SK-N-SH (cell line): ENCODE measurements around the gene DOK3. TPM values are rescaled to one million over a fixed set of nuclear protein-coding genes. Genes with fewer than 3 reads are reported as not detected.

Experiments
- CTCF ChIA-PET: fragments of 300-600, 350-600 bp; formaldehyde crosslinking; extraction: SDS; loops from one replicate; lab custom pipeline; 2021; lab: Yijun Ruan, JAX
- POLR2A ChIA-PET: fragments of 350-600 bp; sonication (Branson Sonifier 250); formaldehyde crosslinking; extraction: SDS; loops from one replicate; lab custom pipeline; 2020; ENCODE audit warnings: antibody characterized with exemption, inconsistent platforms; lab: Yijun Ruan, JAX
- DNase-seq: peaks from one replicate; pipeline ENCODE4 v3.0.0; 2012
- H2AFZ ChIP-seq: fragments of 200-600 bp; sonication (generic); 2 replicates; pipeline ENCODE4 v1.8.1; 2016; ENCODE audit warnings: antibody characterized with exemption, mild to moderate bottlenecking, low read depth
- H3F3A ChIP-seq: fragments of 200-600 bp; sonication (generic); replicated peaks from 2 replicates; pipeline ENCODE3; 2016; ENCODE audit warnings: antibody characterized with exemption, mild to moderate bottlenecking; ENCODE audit not compliant: insufficient read depth
- H3K27ac ChIP-seq, 2 experiments: fragments of 200-500 bp in 1 of 2; fragments of 200-600 bp in 1 of 2; sonication (Bioruptor generic) in 1 of 2; sonication (generic), shearing (Covaris generic) in 1 of 2; 2 replicates each; pipeline versions ENCODE4 v1.5.1 to v1.6.1; 2014 to 2016; ENCODE audit warnings: low read depth in 2 of 2, inconsistent platforms in 1 of 2, low read length in 1 of 2, mild to moderate bottlenecking in 1 of 2, mixed read lengths in 1 of 2
- H3K27me3 ChIP-seq: fragments of 200-600 bp; sonication (generic), shearing (Covaris generic); 2 replicates; pipeline ENCODE4 v1.6.1; 2016; ENCODE audit warnings: mixed run types; ENCODE audit not compliant: insufficient read depth
- H3K36me3 ChIP-seq, 2 experiments: fragments of 200-500 bp in 1 of 2; fragments of 200-600 bp in 1 of 2; sonication (Bioruptor generic) in 1 of 2; sonication (generic) in 1 of 2; replicated peaks in 1 of 2; 2 replicates each; pipeline versions ENCODE3 to v1.5.1; 2014 to 2016; ENCODE audit warnings: low read length in 1 of 2, mild to moderate bottlenecking in 1 of 2; ENCODE audit not compliant: insufficient read depth in 2 of 2, control insufficient read depth in 1 of 2
- H3K4me1 ChIP-seq, 2 experiments: fragments of 200-500 bp in 1 of 2; fragments of 200-600 bp in 1 of 2; sonication (Bioruptor generic) in 1 of 2; sonication (generic), shearing (Covaris generic) in 1 of 2; 2 replicates each; pipeline versions ENCODE4 v1.5.1 to v1.6.1; 2014 to 2016; ENCODE audit warnings: low read depth in 1 of 2, low read length in 1 of 2, mixed run types in 1 of 2; ENCODE audit not compliant: insufficient read depth in 2 of 2, control insufficient read depth in 1 of 2
- H3K4me2 ChIP-seq: fragments of 200-600 bp; sonication (generic), shearing (Covaris generic); 2 replicates; pipeline ENCODE4 v1.6.1; 2017; ENCODE audit warnings: mixed run types
- H3K4me3 ChIP-seq, 2 experiments: fragments of 200-500 bp in 1 of 2; fragments of 200-600 bp in 1 of 2; sonication (Bioruptor generic) in 1 of 2; sonication (generic), shearing (Covaris generic) in 1 of 2; 2 replicates each; pipeline versions ENCODE4 v1.5.1 to v1.8.1; 2014 to 2016; ENCODE audit warnings: low read depth in 2 of 2, inconsistent platforms in 1 of 2, low read length in 1 of 2, mild to moderate bottlenecking in 1 of 2, mixed read lengths in 1 of 2, moderate library complexity in 1 of 2
- H3K79me2 ChIP-seq: fragments of 200-600 bp; sonication (generic); 2 replicates; pipeline ENCODE4 v1.8.1; 2017; ENCODE audit warnings: mild to moderate bottlenecking; ENCODE audit not compliant: insufficient read depth
- H3K9ac ChIP-seq: fragments of 200-600 bp; sonication (generic); 2 replicates; pipeline ENCODE4 v1.6.1; 2017; ENCODE audit warnings: mixed run types
- H3K9me2 ChIP-seq: fragments of 200-600 bp; sonication (generic); 2 replicates; pipeline ENCODE4 v1.6.1; 2017; ENCODE audit warnings: mixed run types
- H3K9me3 ChIP-seq: fragments of 200-600 bp; sonication (generic); 2 replicates; pipeline ENCODE4 v1.6.1; 2017; ENCODE audit warnings: mixed run types, mild to moderate bottlenecking, moderate library complexity
- H4K20me1 ChIP-seq: fragments of 200-600 bp; sonication (generic); 2 replicates; pipeline ENCODE4 v1.6.1; 2017; ENCODE audit warnings: mild to moderate bottlenecking, mixed run types; ENCODE audit not compliant: insufficient read depth
- EP300 ChIP-seq, 2 experiments: IDR thresholded peaks; 2 replicates each; pipeline versions ENCODE4 v1.4.0 to v1.6.1; 2012; ENCODE audit warnings: borderline replicate concordance in 1 of 2, low read depth in 1 of 2, low read length in 1 of 2
- FOSL2 ChIP-seq: IDR thresholded peaks from 2 replicates; pipeline ENCODE4 v1.4.0; 2012; ENCODE audit warnings: low read depth, mild to moderate bottlenecking, moderate library complexity, borderline replicate concordance
- FOXJ3 ChIP-seq: sonication (generic); formaldehyde crosslinking; IDR thresholded peaks from 2 replicates; pipeline ENCODE4 v1.5.1; 2020; ENCODE audit warnings: mild to moderate bottlenecking, missing genetic modification reagents
- FOXM1 ChIP-seq: IDR thresholded peaks from 2 replicates; pipeline ENCODE4 v1.4.0; 2012; ENCODE audit warnings: low read depth, mild to moderate bottlenecking
- MXI1 ChIP-seq: IDR thresholded peaks from 2 replicates; pipeline ENCODE4 v1.6.1; 2012; ENCODE audit warnings: mild to moderate bottlenecking, low read depth, low read length, improper control_type of control experiment
- NFIC ChIP-seq: IDR thresholded peaks from 2 replicates; pipeline ENCODE4 v1.4.0; 2012; ENCODE audit warnings: borderline replicate concordance
- NRF1 ChIP-seq: IDR thresholded peaks from 2 replicates; pipeline ENCODE4 v1.6.1; 2012; ENCODE audit warnings: low read depth, mild to moderate bottlenecking, low read length
- POLR2AphosphoS5 ChIP-seq: IDR thresholded peaks from 2 replicates; pipeline ENCODE4 v1.6.1; 2012; ENCODE audit warnings: low read depth, low read length
- RFX5 ChIP-seq: IDR thresholded peaks from 2 replicates; pipeline ENCODE4 v1.6.1; 2012; ENCODE audit warnings: mild to moderate bottlenecking, improper control_type of control experiment, low read length
- SIN3A ChIP-seq: IDR thresholded peaks from 2 replicates; pipeline ENCODE4 v1.6.1; 2012; ENCODE audit warnings: low read depth, mild to moderate bottlenecking, low read length, moderate library complexity, borderline replicate concordance
- TAF1 ChIP-seq: IDR thresholded peaks from 2 replicates; pipeline ENCODE4 v1.6.1; 2012; ENCODE audit warnings: low read depth, mild to moderate bottlenecking, low read length, moderate library complexity, borderline replicate concordance
- TCF12 ChIP-seq: IDR thresholded peaks from 2 replicates; pipeline ENCODE4 v1.4.0; 2012
- TEAD4 ChIP-seq: IDR thresholded peaks from 2 replicates; pipeline ENCODE4 v1.4.0; 2012; ENCODE audit warnings: mild to moderate bottlenecking, borderline replicate concordance; ENCODE audit not compliant: insufficient read depth
- WGBS: methylation state at CpG from one replicate; pipeline ENCODE4 v1.1.6; 2017; ENCODE audit warnings: low lambda C conversion rate; 5-methylcytosine and 5-hydroxymethylcytosine counted together
- polyA plus RNA-seq, 3 experiments: library from polyadenylated mRNA; depleted of rRNA; stranded (reverse); fragments of >200 nt; gene quantifications; 2 replicates each; pipeline ENCODE4 v1.2.3, GENCODE V29; 2012
- TF ChIP-seq, protein P1 (sequence below): IDR thresholded peaks from 2 replicates; pipeline ENCODE4 v1.6.1; 2012; ENCODE audit warnings: mild to moderate bottlenecking, low read depth, low read length, moderate library complexity
- TF ChIP-seq, protein P2 (sequence below): fragments of 150-350 bp; IDR thresholded peaks from 2 replicates; pipeline ENCODE4 v1.6.1; 2017; ENCODE audit warnings: antibody characterized with exemption, low read length, low read depth, borderline replicate concordance
- TF ChIP-seq, protein P3 (sequence below): IDR thresholded peaks from 2 replicates; pipeline ENCODE4 v1.4.0; 2012; ENCODE audit warnings: low read depth, borderline replicate concordance
- TF ChIP-seq, protein P4 (sequence below): IDR thresholded peaks from 2 replicates; pipeline ENCODE4; 2012
- TF ChIP-seq, protein P5 (sequence below): IDR thresholded peaks from 2 replicates; pipeline ENCODE4 v1.4.0; 2012; ENCODE audit warnings: low read depth

Gene DOK3
- polyA plus RNA-seq, 1 of the 3 experiments (the other 2 are of a cell fraction) = 2.2 TPM

DNA sequence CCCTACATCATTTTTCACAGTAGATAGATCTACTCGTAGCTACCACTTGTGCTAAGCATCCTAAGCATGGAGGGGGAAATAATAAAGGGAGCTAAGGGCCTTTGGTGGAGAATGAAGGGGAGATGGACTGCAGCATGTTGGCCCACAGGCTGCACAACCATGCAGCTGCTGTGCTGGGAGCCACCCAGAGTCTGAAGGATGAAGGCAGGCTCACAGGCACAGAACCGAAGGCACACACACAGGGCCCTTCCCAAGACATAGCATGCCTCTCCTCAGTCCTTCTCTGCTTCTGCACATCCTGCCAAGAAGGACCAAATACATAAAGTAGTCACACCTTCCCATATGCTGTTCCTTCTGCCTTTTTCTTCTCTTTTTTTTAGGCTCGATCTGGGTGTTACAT, 38.1 kb upstream of the DOK3 start (continued):
- TF ChIP-seq, protein P1, sequence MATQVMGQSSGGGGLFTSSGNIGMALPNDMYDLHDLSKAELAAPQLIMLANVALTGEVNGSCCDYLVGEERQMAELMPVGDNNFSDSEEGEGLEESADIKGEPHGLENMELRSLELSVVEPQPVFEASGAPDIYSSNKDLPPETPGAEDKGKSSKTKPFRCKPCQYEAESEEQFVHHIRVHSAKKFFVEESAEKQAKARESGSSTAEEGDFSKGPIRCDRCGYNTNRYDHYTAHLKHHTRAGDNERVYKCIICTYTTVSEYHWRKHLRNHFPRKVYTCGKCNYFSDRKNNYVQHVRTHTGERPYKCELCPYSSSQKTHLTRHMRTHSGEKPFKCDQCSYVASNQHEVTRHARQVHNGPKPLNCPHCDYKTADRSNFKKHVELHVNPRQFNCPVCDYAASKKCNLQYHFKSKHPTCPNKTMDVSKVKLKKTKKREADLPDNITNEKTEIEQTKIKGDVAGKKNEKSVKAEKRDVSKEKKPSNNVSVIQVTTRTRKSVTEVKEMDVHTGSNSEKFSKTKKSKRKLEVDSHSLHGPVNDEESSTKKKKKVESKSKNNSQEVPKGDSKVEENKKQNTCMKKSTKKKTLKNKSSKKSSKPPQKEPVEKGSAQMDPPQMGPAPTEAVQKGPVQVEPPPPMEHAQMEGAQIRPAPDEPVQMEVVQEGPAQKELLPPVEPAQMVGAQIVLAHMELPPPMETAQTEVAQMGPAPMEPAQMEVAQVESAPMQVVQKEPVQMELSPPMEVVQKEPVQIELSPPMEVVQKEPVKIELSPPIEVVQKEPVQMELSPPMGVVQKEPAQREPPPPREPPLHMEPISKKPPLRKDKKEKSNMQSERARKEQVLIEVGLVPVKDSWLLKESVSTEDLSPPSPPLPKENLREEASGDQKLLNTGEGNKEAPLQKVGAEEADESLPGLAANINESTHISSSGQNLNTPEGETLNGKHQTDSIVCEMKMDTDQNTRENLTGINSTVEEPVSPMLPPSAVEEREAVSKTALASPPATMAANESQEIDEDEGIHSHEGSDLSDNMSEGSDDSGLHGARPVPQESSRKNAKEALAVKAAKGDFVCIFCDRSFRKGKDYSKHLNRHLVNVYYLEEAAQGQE = no peak
- TF ChIP-seq FOXM1 = no peak
- no peak for TF ChIP-seq NRF1
- no peak for TF ChIP-seq RFX5
- TF ChIP-seq, protein P2, sequence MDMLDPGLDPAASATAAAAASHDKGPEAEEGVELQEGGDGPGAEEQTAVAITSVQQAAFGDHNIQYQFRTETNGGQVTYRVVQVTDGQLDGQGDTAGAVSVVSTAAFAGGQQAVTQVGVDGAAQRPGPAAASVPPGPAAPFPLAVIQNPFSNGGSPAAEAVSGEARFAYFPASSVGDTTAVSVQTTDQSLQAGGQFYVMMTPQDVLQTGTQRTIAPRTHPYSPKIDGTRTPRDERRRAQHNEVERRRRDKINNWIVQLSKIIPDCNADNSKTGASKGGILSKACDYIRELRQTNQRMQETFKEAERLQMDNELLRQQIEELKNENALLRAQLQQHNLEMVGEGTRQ = no peak
- TF ChIP-seq, protein P3, sequence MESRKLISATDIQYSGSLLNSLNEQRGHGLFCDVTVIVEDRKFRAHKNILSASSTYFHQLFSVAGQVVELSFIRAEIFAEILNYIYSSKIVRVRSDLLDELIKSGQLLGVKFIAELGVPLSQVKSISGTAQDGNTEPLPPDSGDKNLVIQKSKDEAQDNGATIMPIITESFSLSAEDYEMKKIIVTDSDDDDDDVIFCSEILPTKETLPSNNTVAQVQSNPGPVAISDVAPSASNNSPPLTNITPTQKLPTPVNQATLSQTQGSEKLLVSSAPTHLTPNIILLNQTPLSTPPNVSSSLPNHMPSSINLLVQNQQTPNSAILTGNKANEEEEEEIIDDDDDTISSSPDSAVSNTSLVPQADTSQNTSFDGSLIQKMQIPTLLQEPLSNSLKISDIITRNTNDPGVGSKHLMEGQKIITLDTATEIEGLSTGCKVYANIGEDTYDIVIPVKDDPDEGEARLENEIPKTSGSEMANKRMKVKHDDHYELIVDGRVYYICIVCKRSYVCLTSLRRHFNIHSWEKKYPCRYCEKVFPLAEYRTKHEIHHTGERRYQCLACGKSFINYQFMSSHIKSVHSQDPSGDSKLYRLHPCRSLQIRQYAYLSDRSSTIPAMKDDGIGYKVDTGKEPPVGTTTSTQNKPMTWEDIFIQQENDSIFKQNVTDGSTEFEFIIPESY = no peak
- TF ChIP-seq NFIC = no peak

DNA sequence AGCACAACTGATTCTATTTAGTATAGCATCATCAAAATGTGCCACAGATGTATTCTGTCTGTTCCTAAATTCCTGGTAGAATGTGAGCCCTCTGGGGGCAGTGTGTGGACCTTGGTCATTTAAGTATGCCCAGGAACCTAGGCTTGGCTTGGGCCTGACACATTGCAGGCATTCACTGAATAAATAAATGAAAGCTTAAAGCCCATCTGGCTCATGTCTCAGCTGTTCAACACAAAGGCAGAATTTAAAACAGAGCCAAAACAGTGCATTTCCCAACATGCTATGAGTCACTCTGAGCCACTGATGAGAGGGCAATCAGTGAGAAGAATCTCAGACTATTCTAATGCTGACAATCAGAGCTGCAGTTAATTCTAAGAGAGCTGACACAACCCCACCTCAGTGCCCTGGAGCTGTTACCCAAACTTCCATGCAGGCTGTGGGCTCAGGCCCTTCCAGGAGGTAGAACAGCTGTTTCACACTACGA, 36.7 kb upstream of the DOK3 start:
- Histone ChIP-seq H3K9me3 (no peaks in the 10 kb centered on the region), H3K9ac (no peak overlapping the region), H2AFZ (no peak overlapping the region), H3K4me1 (peaks cover 10 to 31% of the 10 kb centered on the region in 2 experiments), H3K4me3 (no peak overlapping the region), H3K36me3 (peaks cover 14 to 20% of the 10 kb centered on the region in 2 experiments), H3K9me2 (no peaks in the 10 kb centered on the region), H4K20me1 (peaks cover 83% of the 10 kb centered on the region), H3K27ac (peak overlapping the region; percentile 74 to 75), H3F3A (peaks cover 32% of the 10 kb centered on the region), H3K27me3 (no peaks in the 10 kb centered on the region), H3K4me2 (peak overlapping the region; percentile 48; the same call in 1 of the 2 replicates), H3K79me2 (peaks cover 90% of the 10 kb centered on the region)
- ChIA-PET POLR2A (interaction anchor here (0.7 kb wide), 1 partner anchor 52 kb away, joined by 3 read pairs; no protein-coding TSS in a partner anchor), CTCF (interaction anchor here (0.7 to 3.7 kb wide), 6 partner anchors 8 to 142 kb away, joined by 3 to 12 read pairs (median 4); no protein-coding TSS in a partner anchor)
- 0% methylated on average over 1 of the region's 1 CpG for WGBS
- DNase-seq = no peak
- TF ChIP-seq SIN3A (peak; percentile 92; the same call in 1 of the 2 replicates), RFX5 (no peak), FOXJ3 (CRISPR knock-in tag) (no peak), EP300 (IDR thresholded peaks at IDR 0.05; ENCODE audit: borderline replicate concordance in 1 of 2, low read depth in 1 of 2, low read length in 1 of 2) (peak; percentile 24 to 51; a peak in 2 of 4 replicates), POLR2AphosphoS5 (peak; percentile 78; the same call in 1 of the 2 replicates), TEAD4 (peak; percentile 68; the same call in 1 of the 2 replicates), MXI1 (no peak), TCF12 (peak; percentile 99), FOSL2 (peak; percentile 97), TAF1 (no peak), NFIC (peak; percentile 86), FOXM1 (0 out of 2 replicates have a peak, but pooled peaks have one; percentile 26)
- TF ChIP-seq, protein P4, sequence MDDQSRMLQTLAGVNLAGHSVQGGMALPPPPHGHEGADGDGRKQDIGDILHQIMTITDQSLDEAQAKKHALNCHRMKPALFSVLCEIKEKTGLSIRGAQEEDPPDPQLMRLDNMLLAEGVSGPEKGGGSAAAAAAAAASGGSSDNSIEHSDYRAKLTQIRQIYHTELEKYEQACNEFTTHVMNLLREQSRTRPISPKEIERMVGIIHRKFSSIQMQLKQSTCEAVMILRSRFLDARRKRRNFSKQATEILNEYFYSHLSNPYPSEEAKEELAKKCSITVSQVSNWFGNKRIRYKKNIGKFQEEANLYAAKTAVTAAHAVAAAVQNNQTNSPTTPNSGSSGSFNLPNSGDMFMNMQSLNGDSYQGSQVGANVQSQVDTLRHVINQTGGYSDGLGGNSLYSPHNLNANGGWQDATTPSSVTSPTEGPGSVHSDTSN = peak; percentile 92
- TF ChIP-seq, protein P5, sequence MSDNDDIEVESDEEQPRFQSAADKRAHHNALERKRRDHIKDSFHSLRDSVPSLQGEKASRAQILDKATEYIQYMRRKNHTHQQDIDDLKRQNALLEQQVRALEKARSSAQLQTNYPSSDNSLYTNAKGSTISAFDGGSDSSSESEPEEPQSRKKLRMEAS = 0 out of 2 replicates have a peak, but pooled peaks have one; percentile 56
- TF ChIP-seq, protein P3 = no peak
